Liver (tissue), 3 donors: ENCODE measurements around the gene COX7B.

Experiments used
- CTCF ChIP-seq: fragments of 150-350 bp; IDR thresholded peaks from 2 replicates; pipeline ENCODE4 v1.5.1; 2017; ENCODE audit warnings: improper control_type of control experiment, low read depth, low read length; ENCODE audit not compliant: missing input control
- RAD21 ChIP-seq, 2 donors: IDR thresholded peaks; 2 replicates each; pipeline ENCODE4 v1.6.1; 2016; ENCODE audit warnings: antibody characterized with exemption in 2 of 2, mild to moderate bottlenecking in 2 of 2
- REST ChIP-seq: IDR thresholded peaks from 2 replicates; pipeline ENCODE4 v1.6.1; 2016; ENCODE audit warnings: antibody characterized with exemption, mild to moderate bottlenecking
- TF ChIP-seq, protein P1 (sequence below): IDR thresholded peaks from 2 replicates; pipeline ENCODE4 v1.6.1; 2016; ENCODE audit warnings: antibody characterized with exemption
- donor health status: healthy.
- donor health status: healthy.

- no peak for TF ChIP-seq CTCF
- TF ChIP-seq, protein P1, sequence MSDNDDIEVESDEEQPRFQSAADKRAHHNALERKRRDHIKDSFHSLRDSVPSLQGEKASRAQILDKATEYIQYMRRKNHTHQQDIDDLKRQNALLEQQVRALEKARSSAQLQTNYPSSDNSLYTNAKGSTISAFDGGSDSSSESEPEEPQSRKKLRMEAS: no peak
- TF ChIP-seq RAD21 (IDR thresholded peaks at IDR 0.05): no peak
- TF ChIP-seq REST: no peak
Observed at GRCh38 chrX:77875372-77875771, 23.9 kb upstream of the COX7B start.
